Lower leg skin (tissue), 4 donors: ENCODE measurements around the gene ALPP. TPM values are rescaled to one million over a fixed set of nuclear protein-coding genes. Genes with fewer than 3 reads are reported as not detected.
"Not testable (repeated sequence)": the region's sequence is repeated elsewhere in the genome, so short reads cannot be mapped to it uniquely, and the experiment has no call there.

Experiments used
- DNase-seq, 2 donors: peaks; one replicate each; pipeline ENCODE4 v3.0.0-alpha.2; 2019; ENCODE audit warnings: low spot score in 2 of 2
- H3K4me3 ChIP-seq: fragments of 200-600 bp; sonication (generic); 2 replicates; pipeline ENCODE4 v1.5.1; 2017; ENCODE audit warnings: mild to moderate bottlenecking, low read depth; ENCODE audit not compliant: poor library complexity, severe bottlenecking
- CTCF ChIP-seq, 3 donors: fragments of 450-650 bp; IDR thresholded peaks; one replicate each; pipeline ENCODE4 v1.5.1; 2016; ENCODE audit warnings: antibody characterized with exemption in 3 of 3, mild to moderate bottlenecking in 3 of 3, moderate library complexity in 2 of 3
- POLR2A ChIP-seq, 2 donors: fragments of 450-650 bp; IDR thresholded peaks; one replicate each; pipeline ENCODE4 v1.6.1; 2016 to 2017; ENCODE audit warnings: antibody characterized with exemption in 2 of 2, mild to moderate bottlenecking in 1 of 2, moderate library complexity in 1 of 2
- WGBS, 2 donors: methylation state at CpG; one replicate each; pipeline ENCODE4 v1.1.5; 2018; 5-methylcytosine and 5-hydroxymethylcytosine counted together
- intact Hi-C: fragments of 100-400 bp; cut with DNase I; formaldehyde crosslinking; loops from one replicate; pipeline ENCODE4 v1.15.0; 2023; ENCODE audit warnings: low total_unique reads
- total RNA-seq, 4 donors: library from RNA; depleted of rRNA; stranded (reverse); fragments of >200 nt; gene quantifications; one replicate each; pipeline ENCODE4 v1.1.0, GENCODE V29; 2016

Gene ALPP
- total RNA-seq, 4 donors from 2014 or later = not detected

DNA sequence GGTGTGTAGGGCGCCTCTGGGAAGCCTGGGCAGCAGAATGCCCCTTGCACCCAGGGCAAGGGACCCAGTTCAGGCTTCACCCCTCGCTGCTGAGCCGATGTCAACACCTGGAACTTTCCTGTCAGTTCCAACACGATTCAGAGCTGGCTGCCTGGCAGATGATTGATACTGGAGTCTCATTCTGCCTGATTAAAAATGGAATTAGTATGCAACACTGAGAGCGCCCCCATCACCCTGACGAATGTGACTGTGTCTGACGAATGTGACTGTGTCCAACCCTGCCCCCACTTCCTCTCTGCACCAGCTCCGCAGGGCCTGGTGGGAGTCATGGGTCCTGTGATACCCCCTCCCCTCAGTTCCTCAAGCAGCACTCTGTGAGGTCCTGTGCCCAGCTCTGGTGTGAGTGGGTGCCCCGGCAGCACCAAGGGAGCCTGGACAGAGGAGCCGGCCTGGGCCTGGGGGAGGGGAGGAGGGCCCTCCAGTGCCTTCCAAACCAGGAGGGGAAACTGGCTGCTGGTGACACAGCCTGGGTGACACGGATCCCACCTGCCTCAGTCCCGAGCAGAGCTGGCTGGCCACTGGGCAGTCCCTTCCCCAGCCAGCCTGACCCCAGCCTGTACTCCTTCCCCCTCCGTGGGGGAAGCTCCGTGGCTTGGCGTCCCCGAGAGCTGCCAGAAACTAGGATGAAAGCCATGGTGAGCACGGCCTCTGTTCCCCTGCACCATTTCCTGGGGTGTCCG is 41.4 kb upstream of the ALPP start:
- WGBS, 2 donors = 83 to 88% methylated on average over 5 to 18 of the region's 18 CpGs
- no peak for TF ChIP-seq POLR2A (IDR thresholded peaks at IDR 0.05)
- no peak for TF ChIP-seq CTCF (IDR thresholded peaks at IDR 0.05)
- peak in 1 of 2 donors; percentile 76 for DNase-seq
- no peak overlapping the region for H3K4me3 ChIP-seq
- intact Hi-C loops = no loop called here

DNA sequence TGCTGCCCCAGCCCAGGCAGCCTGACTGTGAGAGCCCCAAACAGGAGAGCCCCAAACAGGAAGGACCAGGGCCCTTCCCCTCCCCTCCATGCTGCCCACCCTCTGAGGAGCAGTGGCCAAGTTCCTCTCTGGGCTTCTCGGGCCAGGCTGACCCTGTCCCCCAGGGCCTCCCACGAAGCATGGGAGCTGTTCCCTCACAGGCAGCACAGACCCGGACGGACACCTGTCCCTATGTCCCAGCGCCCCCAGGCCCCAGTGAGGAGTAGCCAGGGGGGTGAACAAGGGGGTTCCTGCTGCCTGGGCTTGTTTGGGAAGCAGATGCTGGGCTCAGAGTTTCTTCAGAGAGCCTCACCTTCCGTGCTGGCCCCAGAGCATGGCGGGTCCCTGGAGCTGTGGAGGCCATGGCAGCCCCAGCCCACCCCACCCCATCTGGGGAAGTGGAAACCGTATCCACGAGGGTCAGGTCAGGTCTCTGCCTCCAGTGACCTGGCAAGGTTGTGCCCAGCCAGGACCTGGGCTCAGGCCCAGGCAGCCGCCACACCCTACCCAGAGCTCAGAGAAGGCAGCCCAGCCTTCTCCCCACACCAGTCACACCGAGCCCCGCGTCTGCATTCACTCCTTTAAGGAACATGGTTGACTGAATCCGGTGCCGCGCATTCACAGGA is 40.3 kb upstream of the ALPP start:
- intact Hi-C loops, H3K4me3 ChIP-seq: not testable (repeated sequence)
- peak in 1 of 2 donors; percentile 62 for DNase-seq
- 73 to 100% methylated on average over 2 to 9 of the region's 16 CpGs for WGBS, 2 donors

GRCh38 chr2:232338759-232339106 is 39.8 kb upstream of the ALPP start:
- TF ChIP-seq CTCF (IDR thresholded peaks at IDR 0.05) (no peak), POLR2A (IDR thresholded peaks at IDR 0.05) (no peak)
- 89% methylated on average over 7 of the region's 7 CpGs for WGBS, 2 donors
- DNase-seq = peak in 1 of 2 donors; percentile 82
- H3K4me3 ChIP-seq = no peak overlapping the region
- intact Hi-C loops = no loop called here

- intact Hi-C loops = no loop called here
- TF ChIP-seq CTCF (IDR thresholded peaks at IDR 0.05) = no peak
- TF ChIP-seq POLR2A (IDR thresholded peaks at IDR 0.05) = no peak
- no peak for DNase-seq
- no peak overlapping the region for H3K4me3 ChIP-seq
- 87 to 88% methylated on average over 23 of the region's 23 CpGs for WGBS, 2 donors
These were observed 39.1 kb upstream of the ALPP start for GRCh38 chr2:232339121-232340081.

- TF ChIP-seq POLR2A (IDR thresholded peaks at IDR 0.05) (no peak), CTCF (IDR thresholded peaks at IDR 0.05) (no peak)
- 88 to 91% methylated on average over 10 to 14 of the region's 14 CpGs for WGBS, 2 donors
- H3K4me3 ChIP-seq = no peak overlapping the region
- peak in 1 of 2 donors; percentile 82 for DNase-seq
- intact Hi-C loops = no loop called here
These were observed 38.2 kb upstream of the ALPP start for GRCh38 chr2:232340171-232340935.
